ENCODE measurements around the gene PCSK4. TPM values are rescaled to one million over a fixed set of nuclear protein-coding genes. Genes with fewer than 3 reads are reported as not detected.
A peak's percentile ranks its signal among the peaks of the same experiment; 100 is the strongest.

Gene PCSK4
- total and polyA plus RNA-seq, 10 of the 15 experiments (the other 5 are each of a cell fraction or from before 2014, with no cell fraction given) = 0.27 to 0.99 (median 0.40) TPM; not detected in 3

DNA sequence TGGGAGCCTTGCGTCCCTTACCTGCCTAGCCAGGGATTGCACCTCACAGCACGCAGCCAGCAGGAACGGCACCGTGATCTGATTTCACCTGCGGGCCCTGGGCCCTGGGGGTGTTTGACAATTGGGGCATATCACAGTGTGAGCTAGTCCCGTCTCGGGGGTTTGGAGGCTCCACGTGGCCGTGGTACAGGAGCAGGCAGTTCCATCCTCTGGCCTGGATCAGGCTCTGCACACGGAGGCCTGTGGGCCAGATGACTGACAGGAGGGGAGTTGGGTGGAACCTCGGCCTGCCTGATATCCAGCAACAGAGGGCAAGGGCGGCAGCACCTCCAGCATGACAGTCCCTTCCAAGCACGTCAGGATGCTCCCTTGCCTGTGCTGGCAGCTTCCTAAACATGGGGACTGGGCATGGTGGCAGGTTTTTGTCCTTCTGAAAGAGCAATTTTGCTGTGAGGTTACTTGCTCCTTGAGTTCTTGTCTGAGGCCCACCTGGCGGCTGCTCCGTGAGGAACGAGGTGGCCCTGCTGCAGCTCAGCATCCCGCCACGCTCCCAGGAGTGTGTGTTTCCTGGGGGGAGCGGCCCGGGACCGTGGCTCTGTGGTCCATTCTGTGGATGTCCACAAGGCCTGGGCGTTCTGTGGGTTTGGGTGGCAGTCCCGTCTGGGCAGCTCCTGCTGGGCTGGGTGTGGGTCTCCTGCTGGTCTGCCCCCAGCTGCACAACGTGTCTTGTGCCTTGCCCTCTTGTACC, 58.2 kb downstream of the PCSK4 start:
- Histone ChIP-seq H2AFZ (ENCODE audit: control insufficient read depth, low read depth, low read length) (no peak overlapping the region), H3K4me2 (ENCODE audit: control insufficient read depth, insufficient read depth) (no peak overlapping the region), H3K27ac (ENCODE audit: control insufficient read depth, insufficient read depth) (no peak overlapping the region), H3K9ac (ENCODE audit: control insufficient read depth, insufficient read depth, low read length) (no peak overlapping the region), H3K36me3 (ENCODE audit: control insufficient read depth in 2 of 2, insufficient read depth in 2 of 2, low read length in 1 of 2) (peaks cover 13 to 41% of the 10 kb centered on the region in 2 experiments), H3K9me3 (replicated peaks; ENCODE audit: control insufficient read depth, insufficient read depth, low read length) (no peaks in the 10 kb centered on the region), H3K4me1 (ENCODE audit: control insufficient read depth, insufficient read depth, low read length) (no peaks in the 10 kb centered on the region), H3K4me3 (no peak overlapping the region), H3K27me3 (replicated peaks in 1 of 2; ENCODE audit: control insufficient read depth in 2 of 2, insufficient read depth in 2 of 2, low read length in 1 of 2) (no peaks in the 10 kb centered on the region), H3K79me2 (ENCODE audit: control insufficient read depth, insufficient read depth, low read length) (no peaks in the 10 kb centered on the region), H4K20me1 (ENCODE audit: control insufficient read depth, insufficient read depth) (no peaks in the 10 kb centered on the region)
- CTCF ChIA-PET = no interaction called here
- BruUV-seq (replicated peaks) = no TSS peak
- in situ Hi-C loops (cut with MboI) = no loop called here
- DNase-seq (ENCODE audit: low read depth, low spot score) = no peak
- intact Hi-C loops (cut with micrococcal nuclease; ENCODE audit: unreplicated experiment) = no loop called here
- TF ChIP-seq, protein P1, sequence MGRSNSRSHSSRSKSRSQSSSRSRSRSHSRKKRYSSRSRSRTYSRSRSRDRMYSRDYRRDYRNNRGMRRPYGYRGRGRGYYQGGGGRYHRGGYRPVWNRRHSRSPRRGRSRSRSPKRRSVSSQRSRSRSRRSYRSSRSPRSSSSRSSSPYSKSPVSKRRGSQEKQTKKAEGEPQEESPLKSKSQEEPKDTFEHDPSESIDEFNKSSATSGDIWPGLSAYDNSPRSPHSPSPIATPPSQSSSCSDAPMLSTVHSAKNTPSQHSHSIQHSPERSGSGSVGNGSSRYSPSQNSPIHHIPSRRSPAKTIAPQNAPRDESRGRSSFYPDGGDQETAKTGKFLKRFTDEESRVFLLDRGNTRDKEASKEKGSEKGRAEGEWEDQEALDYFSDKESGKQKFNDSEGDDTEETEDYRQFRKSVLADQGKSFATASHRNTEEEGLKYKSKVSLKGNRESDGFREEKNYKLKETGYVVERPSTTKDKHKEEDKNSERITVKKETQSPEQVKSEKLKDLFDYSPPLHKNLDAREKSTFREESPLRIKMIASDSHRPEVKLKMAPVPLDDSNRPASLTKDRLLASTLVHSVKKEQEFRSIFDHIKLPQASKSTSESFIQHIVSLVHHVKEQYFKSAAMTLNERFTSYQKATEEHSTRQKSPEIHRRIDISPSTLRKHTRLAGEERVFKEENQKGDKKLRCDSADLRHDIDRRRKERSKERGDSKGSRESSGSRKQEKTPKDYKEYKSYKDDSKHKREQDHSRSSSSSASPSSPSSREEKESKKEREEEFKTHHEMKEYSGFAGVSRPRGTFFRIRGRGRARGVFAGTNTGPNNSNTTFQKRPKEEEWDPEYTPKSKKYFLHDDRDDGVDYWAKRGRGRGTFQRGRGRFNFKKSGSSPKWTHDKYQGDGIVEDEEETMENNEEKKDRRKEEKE (IDR thresholded peaks at IDR 0.05) = no peak
- TF ChIP-seq ZNF207 (IDR thresholded peaks at IDR 0.05; ENCODE audit: borderline replicate concordance) = no peak
- TF ChIP-seq RB1 (IDR thresholded peaks at IDR 0.05; ENCODE audit: borderline replicate concordance) = no peak
- no peak for TF ChIP-seq NFXL1 (IDR thresholded peaks at IDR 0.05; ENCODE audit: borderline replicate concordance)
- peak; percentile 44; the same call in 1 of the 2 replicates for TF ChIP-seq POLR2A (IDR thresholded peaks at IDR 0.05; ENCODE audit: low read depth, low read length)
- no peak for TF ChIP-seq FOS (IDR thresholded peaks at IDR 0.05; ENCODE audit: borderline replicate concordance, extremely low read depth, insufficient read length)
- TF ChIP-seq HDGF (IDR thresholded peaks at IDR 0.05) = no peak
- TF ChIP-seq ASH2L (IDR thresholded peaks at IDR 0.05; ENCODE audit: borderline replicate concordance, low read depth) = no peak
- 91% methylated on average over 24 of the region's 24 CpGs for WGBS (ENCODE audit: insufficient coverage, insufficient replicate concordance, low lambda C conversion rate, missing lambda C conversion rate)
- POLR2A ChIA-PET = no interaction called here
- ATAC-seq = no peak
- RAD21 ChIA-PET (ENCODE audit: unreplicated experiment) = no interaction called here
- SMC1A ChIA-PET (ENCODE audit: uncharacterized antibody, unreplicated experiment) = no interaction called here
- no peak for FAIRE-seq

Other genes starting within 250 kb of the PCSK4 start
Only the 7 nearest of the 18 such genes appear.
- 1,524 and 1,715 TPM in 2 replicates for gene RPS15, start 52.0 kb downstream of the PCSK4 start, total RNA-seq (2014; rRNA removed)
- gene RPS15, start 52.0 kb downstream of the PCSK4 start, total RNA-seq (2014; rRNA removed; fragmentation: Illumina TruSeq; extraction: Trizol) = 972 and 1,030 TPM in 2 replicates
- 2,219 and 2,315 TPM in 2 replicates for gene RPS15, start 52.0 kb downstream of the PCSK4 start, total RNA-seq (2021)
- gene RPS15, start 52.0 kb downstream of the PCSK4 start, polyA plus RNA-seq (2011; rRNA removed) = 524 and 1,111 TPM in 2 replicates
- gene RPS15, start 52.0 kb downstream of the PCSK4 start, polyA plus RNA-seq (2014; fragmentation: Illumina TruSeq; extraction: Trizol) = 209 and 786 TPM in 2 replicates
- gene RPS15, start 52.0 kb downstream of the PCSK4 start, polyA plus RNA-seq (2014; fragmentation: Nextera tagmentation; extraction: Ambion mirVana) = 100 to 1,000 TPM; 559 to 717 TPM
- 3,158 and 3,344 TPM in 2 replicates for gene RPS15, start 52.0 kb downstream of the PCSK4 start, polyA plus RNA-seq (2014; rRNA removed)
- gene RPS15, start 52.0 kb downstream of the PCSK4 start, polyA plus RNA-seq (2016; fragmentation: Nextera tagmentation; extraction: Ambion mirVana) = 1,000 to 10,000 TPM; 1,763 to 1,909 TPM
- gene APC2, start 40.2 kb downstream of the PCSK4 start, total RNA-seq (2014; rRNA removed) = under 0.01 and 0.11 TPM in 2 replicates
- 0.05 TPM in 1 of 2 replicates, not detected in the other for gene APC2, start 40.2 kb downstream of the PCSK4 start, total RNA-seq (2014; rRNA removed; fragmentation: Illumina TruSeq; extraction: Trizol)
- 0.08 and 0.26 TPM in 2 replicates for gene APC2, start 40.2 kb downstream of the PCSK4 start, total RNA-seq (2021)
- gene APC2, start 40.2 kb downstream of the PCSK4 start, polyA plus RNA-seq (2011; rRNA removed) = not detected in 2 replicates
- gene APC2, start 40.2 kb downstream of the PCSK4 start, polyA plus RNA-seq (2014; fragmentation: Illumina TruSeq; extraction: Trizol) = not detected in 2 replicates
- under 1 TPM in 1 of 2 experiments, not detected in 1; 0.02 TPM for gene APC2, start 40.2 kb downstream of the PCSK4 start, polyA plus RNA-seq (2014; fragmentation: Nextera tagmentation; extraction: Ambion mirVana)
- gene APC2, start 40.2 kb downstream of the PCSK4 start, polyA plus RNA-seq (2014; rRNA removed) = 0.16 and 0.73 TPM in 2 replicates
- under 1 TPM in 1 of 2 experiments, not detected in 1; 0.04 TPM for gene APC2, start 40.2 kb downstream of the PCSK4 start, polyA plus RNA-seq (2016; fragmentation: Nextera tagmentation; extraction: Ambion mirVana)
- 36.3 and 38.3 TPM in 2 replicates for gene C19orf25, start 11.1 kb downstream of the PCSK4 start, total RNA-seq (2014; rRNA removed)
- 11.7 and 14.8 TPM in 2 replicates for gene C19orf25, start 11.1 kb downstream of the PCSK4 start, total RNA-seq (2014; rRNA removed; fragmentation: Illumina TruSeq; extraction: Trizol)
- 36.5 and 37.5 TPM in 2 replicates for gene C19orf25, start 11.1 kb downstream of the PCSK4 start, total RNA-seq (2021)
- 6.3 and 13.6 TPM in 2 replicates for gene C19orf25, start 11.1 kb downstream of the PCSK4 start, polyA plus RNA-seq (2011; rRNA removed)
- gene C19orf25, start 11.1 kb downstream of the PCSK4 start, polyA plus RNA-seq (2014; fragmentation: Illumina TruSeq; extraction: Trizol) = 4.2 and 13.2 TPM in 2 replicates
- 1 to 10 TPM; 1.2 to 3.9 TPM for gene C19orf25, start 11.1 kb downstream of the PCSK4 start, polyA plus RNA-seq (2014; fragmentation: Nextera tagmentation; extraction: Ambion mirVana)
- 42.5 and 52.5 TPM in 2 replicates for gene C19orf25, start 11.1 kb downstream of the PCSK4 start, polyA plus RNA-seq (2014; rRNA removed)
- 10 to 100 TPM; 60.9 to 67.0 TPM for gene C19orf25, start 11.1 kb downstream of the PCSK4 start, polyA plus RNA-seq (2016; fragmentation: Nextera tagmentation; extraction: Ambion mirVana)
- 0.27 and 0.45 TPM in 2 replicates for gene REEP6, start 831 bp upstream of the PCSK4 start, total RNA-seq (2014; rRNA removed)
- gene REEP6, start 831 bp upstream of the PCSK4 start, total RNA-seq (2014; rRNA removed; fragmentation: Illumina TruSeq; extraction: Trizol) = 0.13 TPM in 1 of 2 replicates, not detected in the other
- 0.53 and 0.69 TPM in 2 replicates for gene REEP6, start 831 bp upstream of the PCSK4 start, total RNA-seq (2021)
- 0.08 TPM in 1 of 2 replicates, not detected in the other for gene REEP6, start 831 bp upstream of the PCSK4 start, polyA plus RNA-seq (2011; rRNA removed)
- gene REEP6, start 831 bp upstream of the PCSK4 start, polyA plus RNA-seq (2014; fragmentation: Illumina TruSeq; extraction: Trizol) = 0.06 TPM in 1 of 2 replicates, not detected in the other
- gene REEP6, start 831 bp upstream of the PCSK4 start, polyA plus RNA-seq (2014; fragmentation: Nextera tagmentation; extraction: Ambion mirVana) = not detected
- gene REEP6, start 831 bp upstream of the PCSK4 start, polyA plus RNA-seq (2014; rRNA removed) = 0.32 and 0.57 TPM in 2 replicates
- gene REEP6, start 831 bp upstream of the PCSK4 start, polyA plus RNA-seq (2016; fragmentation: Nextera tagmentation; extraction: Ambion mirVana) = 1 to 10 TPM in 1 of 2 experiments, under 1 TPM in 1; 0.60 to 1.1 TPM
- gene ADAMTSL5, start 22.7 kb upstream of the PCSK4 start, total RNA-seq (2014; rRNA removed) = 0.17 TPM in 1 of 2 replicates, not detected in the other
- not detected in 2 replicates for gene ADAMTSL5, start 22.7 kb upstream of the PCSK4 start, total RNA-seq (2014; rRNA removed; fragmentation: Illumina TruSeq; extraction: Trizol)
- gene ADAMTSL5, start 22.7 kb upstream of the PCSK4 start, total RNA-seq (2021) = 0.40 and 0.51 TPM in 2 replicates
- 0.04 TPM in 1 of 2 replicates, not detected in the other for gene ADAMTSL5, start 22.7 kb upstream of the PCSK4 start, polyA plus RNA-seq (2011; rRNA removed)
- gene ADAMTSL5, start 22.7 kb upstream of the PCSK4 start, polyA plus RNA-seq (2014; fragmentation: Illumina TruSeq; extraction: Trizol) = 0.04 TPM in 1 of 2 replicates, not detected in the other
- not detected for gene ADAMTSL5, start 22.7 kb upstream of the PCSK4 start, polyA plus RNA-seq (2014; fragmentation: Nextera tagmentation; extraction: Ambion mirVana)
- gene ADAMTSL5, start 22.7 kb upstream of the PCSK4 start, polyA plus RNA-seq (2014; rRNA removed) = 0.09 and 0.47 TPM in 2 replicates
- under 1 TPM in 1 of 2 experiments, not detected in 1; 0.83 TPM for gene ADAMTSL5, start 22.7 kb upstream of the PCSK4 start, polyA plus RNA-seq (2016; fragmentation: Nextera tagmentation; extraction: Ambion mirVana)
- not detected in 2 replicates for gene PLK5, start 33.7 kb upstream of the PCSK4 start, total RNA-seq (2014; rRNA removed)
- not detected in 2 replicates for gene PLK5, start 33.7 kb upstream of the PCSK4 start, total RNA-seq (2014; rRNA removed; fragmentation: Illumina TruSeq; extraction: Trizol)
- gene PLK5, start 33.7 kb upstream of the PCSK4 start, total RNA-seq (2021) = 0.13 and 0.51 TPM in 2 replicates
- gene PLK5, start 33.7 kb upstream of the PCSK4 start, polyA plus RNA-seq (2011; rRNA removed) = not detected in 2 replicates
- not detected in 2 replicates for gene PLK5, start 33.7 kb upstream of the PCSK4 start, polyA plus RNA-seq (2014; fragmentation: Illumina TruSeq; extraction: Trizol)
- not detected for gene PLK5, start 33.7 kb upstream of the PCSK4 start, polyA plus RNA-seq (2014; fragmentation: Nextera tagmentation; extraction: Ambion mirVana)
- not detected in 2 replicates for gene PLK5, start 33.7 kb upstream of the PCSK4 start, polyA plus RNA-seq (2014; rRNA removed)
- gene PLK5, start 33.7 kb upstream of the PCSK4 start, polyA plus RNA-seq (2016; fragmentation: Nextera tagmentation; extraction: Ambion mirVana) = not detected
- gene MEX3D, start 78.0 kb upstream of the PCSK4 start, total RNA-seq (2014; rRNA removed) = 4.3 and 5.7 TPM in 2 replicates
- gene MEX3D, start 78.0 kb upstream of the PCSK4 start, total RNA-seq (2014; rRNA removed; fragmentation: Illumina TruSeq; extraction: Trizol) = 0.76 and 1.2 TPM in 2 replicates
- 6.1 and 6.8 TPM in 2 replicates for gene MEX3D, start 78.0 kb upstream of the PCSK4 start, total RNA-seq (2021)
- 0.55 and 0.87 TPM in 2 replicates for gene MEX3D, start 78.0 kb upstream of the PCSK4 start, polyA plus RNA-seq (2011; rRNA removed)
- gene MEX3D, start 78.0 kb upstream of the PCSK4 start, polyA plus RNA-seq (2014; fragmentation: Illumina TruSeq; extraction: Trizol) = 0.43 TPM in 2 replicates
- gene MEX3D, start 78.0 kb upstream of the PCSK4 start, polyA plus RNA-seq (2014; fragmentation: Nextera tagmentation; extraction: Ambion mirVana) = 1 to 10 TPM in 1 of 2 experiments, under 1 TPM in 1; 0.42 to 1.6 TPM
- gene MEX3D, start 78.0 kb upstream of the PCSK4 start, polyA plus RNA-seq (2014; rRNA removed) = 3.3 and 3.6 TPM in 2 replicates
- under 1 TPM; 0.18 to 0.63 TPM for gene MEX3D, start 78.0 kb upstream of the PCSK4 start, polyA plus RNA-seq (2016; fragmentation: Nextera tagmentation; extraction: Ambion mirVana)

All from GM12878 (cell line).